ENCODE measurements around the gene PRIMA1.

PRIMA1 gene

DNA sequence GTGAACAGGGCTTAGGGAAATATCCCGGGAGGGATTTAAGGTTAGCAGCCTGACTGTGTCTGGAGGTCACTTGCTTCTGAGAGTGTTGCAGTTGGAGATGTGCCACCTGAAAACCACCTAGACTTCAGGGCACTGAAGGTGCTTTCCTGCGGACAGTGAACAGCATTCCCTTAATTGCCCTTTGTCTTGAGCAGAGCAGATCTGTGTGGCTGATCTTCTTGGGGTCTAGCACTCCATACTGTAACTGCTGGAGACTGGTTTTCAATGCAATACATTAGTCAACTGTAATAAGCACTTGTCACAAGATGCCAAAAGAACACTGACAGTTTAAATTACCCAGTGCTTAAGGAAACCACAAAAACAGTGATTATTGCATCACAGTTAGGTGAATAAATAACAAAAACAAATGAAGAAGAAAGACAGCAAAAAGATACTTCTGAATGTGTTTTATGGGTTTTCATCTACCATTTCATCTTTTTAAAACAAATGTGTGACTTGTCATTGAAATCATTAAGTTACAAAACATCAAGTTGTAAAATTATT, 111.8 kb downstream of the PRIMA1 start:
- no peak for DNase-seq (ENCODE audit: low read depth in 2 of 2)

DNA sequence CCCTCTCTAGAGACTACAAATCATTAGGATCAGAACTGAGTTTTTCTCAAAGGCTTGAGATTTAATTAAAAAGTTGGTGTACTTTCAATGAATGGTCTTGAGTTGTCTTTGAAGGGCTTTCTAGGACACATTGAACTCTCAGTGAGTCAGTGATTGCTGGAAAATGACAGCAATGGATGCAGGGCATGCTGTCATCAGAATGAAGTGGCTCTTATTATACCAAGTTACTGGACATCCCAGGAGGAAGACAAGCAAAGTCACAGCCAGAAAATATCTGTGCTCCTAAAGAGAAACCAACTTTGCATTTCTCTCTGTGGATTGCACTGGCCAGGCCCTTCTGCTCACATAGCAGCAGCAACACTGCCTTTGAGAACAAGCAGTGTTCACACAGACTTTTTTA, 112.6 kb downstream of the PRIMA1 start:
- DNase-seq (ENCODE audit: low read depth in 2 of 2) = no peak

DNA sequence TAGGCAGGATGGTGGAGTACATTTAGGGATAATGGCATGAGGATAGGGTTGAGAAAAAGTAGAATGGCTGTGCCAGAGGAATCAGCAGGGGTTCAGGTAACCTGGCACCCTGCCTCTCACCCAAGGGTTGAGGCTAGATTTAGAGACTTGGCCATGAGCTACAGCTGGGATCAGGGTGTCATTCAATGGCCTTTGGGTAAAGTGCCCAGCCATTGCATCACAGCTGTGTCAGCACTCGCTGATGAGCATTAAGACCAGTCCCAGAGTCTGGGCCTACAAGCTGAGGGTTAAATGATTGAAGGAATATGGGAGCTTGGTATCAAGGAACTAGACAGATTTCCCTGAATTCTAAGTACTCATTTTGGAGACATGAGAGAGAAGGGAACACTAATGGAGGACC, 113.9 kb downstream of the PRIMA1 start:
- DNase-seq (ENCODE audit: low read depth in 2 of 2) = no peak

DNA sequence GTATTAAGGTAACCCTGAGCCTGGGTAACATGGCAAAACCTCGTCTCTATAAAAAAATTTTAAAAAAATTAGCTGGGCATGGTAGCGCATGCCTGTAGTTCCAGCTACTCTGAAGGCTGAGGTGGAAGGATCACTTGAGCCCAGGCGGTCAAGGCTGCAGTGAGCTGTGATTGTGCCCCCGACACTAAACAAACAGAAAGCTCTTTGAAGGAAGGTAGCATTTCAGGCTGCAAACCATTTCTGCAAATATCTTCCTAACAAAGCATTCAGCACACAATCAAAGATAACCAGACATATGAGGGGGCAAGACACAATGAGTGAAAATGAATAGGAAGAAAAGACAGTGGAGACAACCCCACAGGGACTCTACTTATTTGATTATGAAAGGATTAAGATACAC, 118.7 kb downstream of the PRIMA1 start:
- DNase-seq (ENCODE audit: low read depth in 2 of 2) = no peak
